AG04450 (cell line): Measurements from ENCODE around the gene CDK4. TPM values are rescaled to one million over a fixed set of nuclear protein-coding genes. Genes with fewer than 3 reads are reported as not detected.
A peak's percentile ranks its signal among the peaks of the same experiment; 100 is the strongest.

ENCODE experiments used
- CTCF ChIA-PET: fragments of 300-600, 350-600 bp; formaldehyde crosslinking; extraction: SDS; loops from one replicate; lab custom pipeline; 2022; ENCODE audit warnings: antibody characterized with exemption, inconsistent platforms; lab: Charles Lee
- POLR2A ChIA-PET: fragments of 350-600 bp; formaldehyde crosslinking; extraction: SDS; loops from one replicate; lab custom pipeline; 2021; ENCODE audit warnings: antibody characterized with exemption, inconsistent platforms; lab: Yijun Ruan, JAX
- DNase-seq: peaks from one replicate; pipeline ENCODE4 v3.0.0-alpha.2; 2011; ENCODE audit warnings: low read depth, low spot score
- H3K27ac ChIP-seq: one replicate; pipeline ENCODE4 v1.5.1; 2012; ENCODE audit warnings: low read depth, low read length, control low read depth
- H3K27me3 ChIP-seq: one replicate; pipeline ENCODE4 v1.6.0; 2012; ENCODE audit warnings: low read length; ENCODE audit not compliant: control insufficient read depth, insufficient read depth
- H3K4me3 ChIP-seq: 2 replicates; pipeline ENCODE4 v1.5.1; 2011; ENCODE audit warnings: mild to moderate bottlenecking, low read depth, low read length, control low read depth
- H3K9me3 ChIP-seq: 2 replicates; pipeline ENCODE4 v1.5.1; 2012; ENCODE audit warnings: low read length; ENCODE audit not compliant: control insufficient read depth, insufficient read depth
- CTCF ChIP-seq: IDR thresholded peaks from 2 replicates; pipeline ENCODE4 v1.5.1; 2011; ENCODE audit warnings: low read depth, low read length, control low read depth, inconsistent platforms
- polyA plus RNA-seq: library from polyadenylated mRNA; depleted of rRNA; stranded (reverse); fragments of >200 nt; gene quantifications from 2 replicates; pipeline ENCODE4 v1.2.3, GENCODE V29; 2011

CDK4 gene
- polyA plus RNA-seq, 1 experiment = 251 TPM

GRCh38 chr12:57762463-57762862 lies 10.4 kb upstream of the CDK4 start:
- Histone ChIP-seq H3K4me3 (no peak overlapping the region), H3K27ac (no peak overlapping the region), H3K9me3 (no peaks in the 10 kb centered on the region; the same call in 1 of the 2 replicates), H3K27me3 (peaks cover 40% of the 10 kb centered on the region)
- no peak for TF ChIP-seq CTCF
- POLR2A ChIA-PET = no interaction called here
- CTCF ChIA-PET = no interaction called here
- no peak for DNase-seq

GRCh38 chr12:57761391-57761998 lies 9.4 kb upstream of the CDK4 start:
- ChIA-PET CTCF (no interaction called here), POLR2A (interaction anchor here (0.9 kb wide), 1 partner anchor 11 kb away, joined by 3 read pairs; no protein-coding TSS in a partner anchor)
- Histone ChIP-seq H3K4me3 (no peak overlapping the region), H3K27me3 (peaks cover 39% of the 10 kb centered on the region), H3K27ac (no peak overlapping the region), H3K9me3 (no peaks in the 10 kb centered on the region; the same call in 1 of the 2 replicates)
- DNase-seq = no peak
- no peak for TF ChIP-seq CTCF

- POLR2A ChIA-PET = no interaction called here
- H3K27me3 ChIP-seq = peaks cover 31% of the 10 kb centered on the region
- no peaks in the 10 kb centered on the region; the same call in 1 of the 2 replicates for H3K9me3 ChIP-seq
- DNase-seq = no peak
- CTCF ChIA-PET = no interaction called here
- no peak overlapping the region for H3K27ac ChIP-seq
- H3K4me3 ChIP-seq = no peak overlapping the region
- TF ChIP-seq CTCF = no peak
Measured at GRCh38 chr12:57760347-57760982, 8.4 kb upstream of the CDK4 start.

GRCh38 chr12:57759360-57759980 lies 7.4 kb upstream of the CDK4 start:
- Histone ChIP-seq H3K4me3 (no peak overlapping the region), H3K27me3 (peaks cover 21% of the 10 kb centered on the region), H3K27ac (no peak overlapping the region), H3K9me3 (no peaks in the 10 kb centered on the region; the same call in 1 of the 2 replicates)
- TF ChIP-seq CTCF = peak; percentile 48
- POLR2A ChIA-PET = no interaction called here
- DNase-seq = no peak
- CTCF ChIA-PET = interaction anchor here (1.0 to 1.4 kb wide), 2 partner anchors 22 to 146 kb away, joined by 3 to 4 read pairs; no protein-coding TSS in a partner anchor
